Panc1 (cell line): Measurements from ENCODE around the gene NGF. TPM values are rescaled to one million over a fixed set of nuclear protein-coding genes. Genes with fewer than 3 reads are reported as not detected.

Source experiments
- ATAC-seq: fragments of 200-7000 bp; cut with Tn5 transposase; 2 replicates; pipeline ENCODE4 v1.9.1; 2020; ENCODE audit warnings: mild to moderate bottlenecking, moderate library complexity
- BruUV-seq: library from RNA; stranded (reverse); fragments of 400-500 nt; replicated peaks from 2 replicates; lab custom pipeline; 2021; lab: Mats Ljungman, UMichigan
- CTCF ChIA-PET: fragments of 300-600 bp; sonication (Branson Sonifier 250); formaldehyde crosslinking; loops from one replicate; lab custom pipeline; 2022; ENCODE audit warnings: antibody characterized with exemption; lab: Charles Lee
- POLR2A ChIA-PET: fragments of 300-600 bp; sonication (Branson Sonifier 250); formaldehyde crosslinking; loops from one replicate; lab custom pipeline; 2022; ENCODE audit warnings: antibody characterized with exemption; lab: Charles Lee
- DNase-seq: peaks from one replicate; pipeline ENCODE4 v3.0.0-alpha.2; 2010; ENCODE audit warnings: low read depth, low spot score
- H3K27ac ChIP-seq: 2 replicates; pipeline ENCODE4 v1.5.1; 2011; ENCODE audit warnings: mild to moderate bottlenecking, low read length, inconsistent platforms
- H3K27me3 ChIP-seq: fragments of 200-500 bp; sonication (Bioruptor generic); 2 replicates; pipeline ENCODE4 v1.6.0; 2014; ENCODE audit warnings: low read length, inconsistent platforms; ENCODE audit not compliant: control insufficient read depth, insufficient read depth
- H3K36me3 ChIP-seq: fragments of 200-500 bp; sonication (Bioruptor generic); 2 replicates; pipeline ENCODE4 v1.5.1; 2014; ENCODE audit warnings: inconsistent platforms, mild to moderate bottlenecking, low read length, moderate library complexity; ENCODE audit not compliant: control insufficient read depth, insufficient read depth
- H3K4me1 ChIP-seq: 2 replicates; pipeline ENCODE4 v1.5.1; 2011; ENCODE audit warnings: inconsistent platforms, mild to moderate bottlenecking, low read length, moderate library complexity; ENCODE audit not compliant: control insufficient read depth, insufficient read depth
- H3K4me3 ChIP-seq, 2 experiments: 2 replicates each; pipeline ENCODE4 v1.5.1; 2011 to 2012; ENCODE audit warnings: low read depth in 2 of 2, low read length in 2 of 2, mild to moderate bottlenecking in 2 of 2, inconsistent platforms in 1 of 2, moderate library complexity in 1 of 2
- H3K9me3 ChIP-seq: fragments of 200-500 bp; sonication (Bioruptor generic); 2 replicates; pipeline ENCODE4 v1.5.1; 2014; ENCODE audit warnings: low read depth, mild to moderate bottlenecking, inconsistent platforms, low read length, moderate library complexity; ENCODE audit not compliant: control insufficient read depth, insufficient read depth
- CTCF ChIP-seq: fragments of 450-650 bp; IDR thresholded peaks from 2 replicates; pipeline ENCODE4 v1.5.1; 2017; ENCODE audit warnings: mild to moderate bottlenecking
- POLR2AphosphoS5 ChIP-seq: IDR thresholded peaks from 2 replicates; pipeline ENCODE4 v1.6.1; 2012; ENCODE audit warnings: mild to moderate bottlenecking, low read depth, low read length, moderate library complexity
- REST ChIP-seq, 2 experiments: IDR thresholded peaks; 2 replicates each; pipeline ENCODE4 v1.6.1; 2011 to 2012; ENCODE audit warnings: low read depth in 2 of 2, control low read depth in 1 of 2, low read length in 1 of 2, mild to moderate bottlenecking in 1 of 2, moderate library complexity in 1 of 2; ENCODE audit not compliant: insufficient read depth in 1 of 2
- SIN3A ChIP-seq: IDR thresholded peaks from 2 replicates; pipeline ENCODE4 v1.6.1; 2012; ENCODE audit warnings: low read depth, mild to moderate bottlenecking, low read length, moderate library complexity, borderline replicate concordance; ENCODE audit not compliant: insufficient read depth
- TCF7L2 ChIP-seq: IDR thresholded peaks from 2 replicates; pipeline ENCODE4 v1.6.1; 2011; ENCODE audit warnings: mild to moderate bottlenecking, low read depth, low read length, inconsistent platforms
- in situ Hi-C: cut with HindIII; loops from 2 replicates; pipeline ENCODE4 v1.10.0; 2016; ENCODE audit warnings: low sequenced_read_pairs, low pct_unique_long_range_greater_than_20kb
- intact Hi-C: fragments of 100-400 bp; cut with micrococcal nuclease; formaldehyde crosslinking; loops from one replicate; pipeline ENCODE4 v1.10.0; 2022; ENCODE audit not compliant: unreplicated experiment
- total RNA-seq: library from RNA; stranded (reverse); gene quantifications from one replicate; pipeline ENCODE4 v1.2.1, GENCODE V29; 2021; ENCODE audit not compliant: unreplicated experiment

NGF gene
- total RNA-seq, 1 experiment from 2014 or later, result not detected

DNA sequence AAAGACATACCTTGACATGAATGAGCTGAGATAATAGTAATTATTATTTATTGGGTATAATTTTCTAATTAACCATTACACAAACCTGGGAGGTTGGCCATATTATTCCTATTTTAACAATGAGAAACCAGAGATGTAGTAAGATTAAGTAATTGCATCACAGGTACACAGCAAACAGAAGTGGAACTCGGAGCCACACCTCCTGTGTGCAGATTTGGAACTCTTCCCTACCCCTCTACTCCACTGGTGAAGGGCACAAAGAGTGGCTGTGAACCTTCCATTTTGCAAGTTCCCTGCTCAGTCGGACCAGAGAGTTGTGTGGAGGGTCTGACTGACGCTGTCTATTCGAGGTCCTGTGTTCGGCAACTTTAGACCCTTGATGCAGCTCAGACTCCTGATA lies 45.0 kb downstream of the NGF start:
- Histone ChIP-seq H3K4me1 (no peaks in the 10 kb centered on the region), H3K36me3 (no peaks in the 10 kb centered on the region), H3K27me3 (no peaks in the 10 kb centered on the region), H3K4me3 (no peak overlapping the region), H3K27ac (no peak overlapping the region), H3K9me3 (no peaks in the 10 kb centered on the region)
- DNase-seq, result no peak
- in situ Hi-C loops, result no loop called here
- intact Hi-C loops, result no loop called here
- BruUV-seq, result no TSS peak
- CTCF ChIA-PET, result no interaction called here
- POLR2A ChIA-PET, result no interaction called here
- no peak for ATAC-seq
- TF ChIP-seq POLR2AphosphoS5, result no peak
- TF ChIP-seq SIN3A, result no peak
- no peak for TF ChIP-seq CTCF
- TF ChIP-seq REST (IDR thresholded peaks at IDR 0.05; ENCODE audit: insufficient read depth in 1 of 2, low read depth in 2 of 2, low read length in 1 of 2), result no peak
- TF ChIP-seq TCF7L2, result no peak

DNA sequence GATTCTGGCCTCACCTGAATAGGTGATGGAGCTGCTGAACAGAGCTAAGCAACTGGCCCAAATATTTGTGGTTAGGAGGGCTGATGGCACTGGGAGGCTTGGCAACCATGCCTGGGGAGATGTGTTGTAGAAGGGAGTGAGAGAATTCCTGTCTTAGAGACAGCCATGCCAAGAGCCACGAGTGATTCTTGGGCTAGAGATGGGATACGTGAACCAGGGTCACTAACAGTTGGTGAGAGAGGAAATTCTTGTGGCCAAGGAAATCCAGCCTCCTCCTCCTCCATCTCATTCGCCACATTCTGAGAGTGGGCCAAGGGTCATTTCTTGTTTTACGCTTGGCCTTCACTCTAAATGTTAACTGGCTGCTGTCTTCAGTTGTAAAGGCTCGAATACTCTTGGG lies 46.3 kb downstream of the NGF start:
- Histone ChIP-seq H3K4me3 (no peak overlapping the region), H3K36me3 (no peaks in the 10 kb centered on the region), H3K4me1 (no peaks in the 10 kb centered on the region), H3K27me3 (no peaks in the 10 kb centered on the region), H3K27ac (no peak overlapping the region), H3K9me3 (no peaks in the 10 kb centered on the region)
- ChIA-PET CTCF (no interaction called here), POLR2A (no interaction called here)
- no peak for ATAC-seq
- no peak for DNase-seq
- intact Hi-C loops (no loop called here), in situ Hi-C loops (no loop called here)
- TF ChIP-seq POLR2AphosphoS5, result no peak
- TF ChIP-seq TCF7L2, result no peak
- TF ChIP-seq SIN3A, result no peak
- TF ChIP-seq CTCF, result no peak
- no peak for TF ChIP-seq REST (IDR thresholded peaks at IDR 0.05; ENCODE audit: insufficient read depth in 1 of 2, low read depth in 2 of 2, low read length in 1 of 2)
- no TSS peak for BruUV-seq
